AG10803 (cell line): Measurements from ENCODE around the gene SRBD1.
A peak's percentile ranks its signal among the peaks of the same experiment; 100 is the strongest.

Source experiments
- DNase-seq: peaks from one replicate; pipeline ENCODE4 v3.0.0; 2010; ENCODE audit warnings: low read depth
- H3K4me3 ChIP-seq: 2 replicates; pipeline ENCODE4 v1.5.1; 2011; ENCODE audit warnings: mild to moderate bottlenecking, low read length, control low read depth
- TF ChIP-seq, protein P1 (sequence below): conservative IDR thresholded peaks from 2 replicates; pipeline ENCODE4 v1.5.1; 2011; ENCODE audit warnings: mild to moderate bottlenecking, low read length, control low read depth, inconsistent platforms

SRBD1 gene

GRCh38 chr2:45596761-45597160 is 14.3 kb downstream of the SRBD1 start:
- H3K4me3 ChIP-seq: no peak overlapping the region
- no peak for DNase-seq
- TF ChIP-seq, protein P1, sequence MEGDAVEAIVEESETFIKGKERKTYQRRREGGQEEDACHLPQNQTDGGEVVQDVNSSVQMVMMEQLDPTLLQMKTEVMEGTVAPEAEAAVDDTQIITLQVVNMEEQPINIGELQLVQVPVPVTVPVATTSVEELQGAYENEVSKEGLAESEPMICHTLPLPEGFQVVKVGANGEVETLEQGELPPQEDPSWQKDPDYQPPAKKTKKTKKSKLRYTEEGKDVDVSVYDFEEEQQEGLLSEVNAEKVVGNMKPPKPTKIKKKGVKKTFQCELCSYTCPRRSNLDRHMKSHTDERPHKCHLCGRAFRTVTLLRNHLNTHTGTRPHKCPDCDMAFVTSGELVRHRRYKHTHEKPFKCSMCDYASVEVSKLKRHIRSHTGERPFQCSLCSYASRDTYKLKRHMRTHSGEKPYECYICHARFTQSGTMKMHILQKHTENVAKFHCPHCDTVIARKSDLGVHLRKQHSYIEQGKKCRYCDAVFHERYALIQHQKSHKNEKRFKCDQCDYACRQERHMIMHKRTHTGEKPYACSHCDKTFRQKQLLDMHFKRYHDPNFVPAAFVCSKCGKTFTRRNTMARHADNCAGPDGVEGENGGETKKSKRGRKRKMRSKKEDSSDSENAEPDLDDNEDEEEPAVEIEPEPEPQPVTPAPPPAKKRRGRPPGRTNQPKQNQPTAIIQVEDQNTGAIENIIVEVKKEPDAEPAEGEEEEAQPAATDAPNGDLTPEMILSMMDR: no peak

- TF ChIP-seq, protein P1: no peak
- no peak overlapping the region for H3K4me3 ChIP-seq
- peak; percentile 95 for DNase-seq
These were observed 15.2 kb downstream of the SRBD1 start for GRCh38 chr2:45595721-45596435.

GRCh38 chr2:45591073-45591472 is 20.0 kb downstream of the SRBD1 start:
- TF ChIP-seq, protein P1: no peak
- no peak overlapping the region for H3K4me3 ChIP-seq
- DNase-seq: no peak

GRCh38 chr2:45588158-45588829 is 22.8 kb downstream of the SRBD1 start:
- no peak for DNase-seq
- no peak overlapping the region for H3K4me3 ChIP-seq
- TF ChIP-seq, protein P1: no peak

- TF ChIP-seq, protein P1: no peak
- H3K4me3 ChIP-seq: no peak overlapping the region
- no peak for DNase-seq
These were observed 24.5 kb downstream of the SRBD1 start for GRCh38 chr2:45586600-45586999.

- H3K4me3 ChIP-seq: no peak overlapping the region
- TF ChIP-seq, protein P1: peak; percentile 93
- peak; percentile 69 for DNase-seq
These were observed 25.7 kb downstream of the SRBD1 start for GRCh38 chr2:45585267-45585861.
